ENCODE results near the gene TRNP1.

The TRNP1 gene

GRCh38 chr1:27049100-27049499, 55.6 kb downstream of the TRNP1 start:
- no peak overlapping the region for H3K4me3 ChIP-seq (replicated peaks; ENCODE audit: low read depth, low read length)
- TF ChIP-seq, protein P1, sequence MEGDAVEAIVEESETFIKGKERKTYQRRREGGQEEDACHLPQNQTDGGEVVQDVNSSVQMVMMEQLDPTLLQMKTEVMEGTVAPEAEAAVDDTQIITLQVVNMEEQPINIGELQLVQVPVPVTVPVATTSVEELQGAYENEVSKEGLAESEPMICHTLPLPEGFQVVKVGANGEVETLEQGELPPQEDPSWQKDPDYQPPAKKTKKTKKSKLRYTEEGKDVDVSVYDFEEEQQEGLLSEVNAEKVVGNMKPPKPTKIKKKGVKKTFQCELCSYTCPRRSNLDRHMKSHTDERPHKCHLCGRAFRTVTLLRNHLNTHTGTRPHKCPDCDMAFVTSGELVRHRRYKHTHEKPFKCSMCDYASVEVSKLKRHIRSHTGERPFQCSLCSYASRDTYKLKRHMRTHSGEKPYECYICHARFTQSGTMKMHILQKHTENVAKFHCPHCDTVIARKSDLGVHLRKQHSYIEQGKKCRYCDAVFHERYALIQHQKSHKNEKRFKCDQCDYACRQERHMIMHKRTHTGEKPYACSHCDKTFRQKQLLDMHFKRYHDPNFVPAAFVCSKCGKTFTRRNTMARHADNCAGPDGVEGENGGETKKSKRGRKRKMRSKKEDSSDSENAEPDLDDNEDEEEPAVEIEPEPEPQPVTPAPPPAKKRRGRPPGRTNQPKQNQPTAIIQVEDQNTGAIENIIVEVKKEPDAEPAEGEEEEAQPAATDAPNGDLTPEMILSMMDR (IDR thresholded peaks at IDR 0.05; ENCODE audit: low read length, missing control alignments): no peak

DNA sequence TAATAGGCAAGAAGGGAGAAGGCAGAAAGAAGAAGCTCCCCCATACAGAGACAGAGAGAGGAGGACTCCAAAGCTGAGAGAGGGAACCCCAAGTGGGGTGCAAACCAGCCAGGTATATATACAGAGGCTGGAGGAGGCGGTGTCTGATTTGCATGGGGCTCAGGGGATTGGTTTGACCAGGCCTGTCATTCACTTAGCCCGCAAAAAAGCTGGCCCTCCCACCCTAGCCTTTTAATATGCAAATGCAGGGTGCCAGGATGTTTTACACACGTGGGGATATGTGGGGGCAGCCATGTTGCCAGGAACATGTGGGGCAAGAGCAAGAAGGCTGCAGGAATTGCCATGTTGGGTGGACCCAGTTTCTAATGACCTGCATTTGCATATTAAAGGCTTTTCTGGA, 56.1 kb downstream of the TRNP1 start:
- no peak overlapping the region for H3K4me3 ChIP-seq (replicated peaks; ENCODE audit: low read depth, low read length)
- TF ChIP-seq, protein P1 (IDR thresholded peaks at IDR 0.05; ENCODE audit: low read length, missing control alignments): no peak
- no peak for DNase-seq (ENCODE audit: low read depth)

More at GRCh38 chr1:27049100-27049499, 55.6 kb downstream of the TRNP1 start:
- no peak for DNase-seq (ENCODE audit: low read depth)
